Measurements from ENCODE around the gene SLC44A5. TPM values are rescaled to one million over a fixed set of nuclear protein-coding genes. Genes with fewer than 3 reads are reported as not detected.

The SLC44A5 gene
- total RNA-seq, 1 experiment from 2014 or later, result 0.18 TPM

- Histone ChIP-seq H3K9me3 (ENCODE audit: control insufficient read depth, insufficient read depth, low read depth, low read length) (no peaks in the 10 kb centered on the region), H3K4me1 (ENCODE audit: control insufficient read depth, insufficient read depth, low read length) (no peaks in the 10 kb centered on the region), H3K27me3 (ENCODE audit: control insufficient read depth, insufficient read depth, low read length) (no peaks in the 10 kb centered on the region), H3K36me3 (ENCODE audit: control insufficient read depth, insufficient read depth, low read length) (no peaks in the 10 kb centered on the region), H3K27ac (ENCODE audit: low read length) (no peak overlapping the region), H3K4me3 (ENCODE audit: low read depth in 2 of 2, low read length in 2 of 2) (no peak overlapping the region)
- no peak for TF ChIP-seq POLR2AphosphoS5 (IDR thresholded peaks at IDR 0.05; ENCODE audit: low read depth, low read length)
- no peak for TF ChIP-seq SIN3A (IDR thresholded peaks at IDR 0.05; ENCODE audit: borderline replicate concordance, insufficient read depth, low read depth, low read length)
- TF ChIP-seq TCF7L2 (IDR thresholded peaks at IDR 0.05; ENCODE audit: low read depth, low read length), result no peak
- no peak for TF ChIP-seq CTCF (IDR thresholded peaks at IDR 0.05)
- TF ChIP-seq REST (IDR thresholded peaks at IDR 0.05; ENCODE audit: insufficient read depth in 1 of 2, low read depth in 2 of 2, low read length in 1 of 2), result no peak
- ChIA-PET POLR2A (no interaction called here), CTCF (no interaction called here)
- no peak for ATAC-seq
- intact Hi-C loops (cut with micrococcal nuclease; ENCODE audit: unreplicated experiment), result no loop called here
- no peak for DNase-seq (ENCODE audit: low read depth, low spot score)
- in situ Hi-C loops (cut with HindIII; ENCODE audit: low pct_unique_long_range_greater_than_20kb, low sequenced_read_pairs), result no loop called here
- no TSS peak for BruUV-seq (replicated peaks)
Measured at GRCh38 chr1:75548721-75549480, 62.0 kb downstream of the SLC44A5 start.

GRCh38 chr1:75543705-75544104, 67.2 kb downstream of the SLC44A5 start:
- H3K27me3 ChIP-seq (ENCODE audit: control insufficient read depth, insufficient read depth, low read length), result no peaks in the 10 kb centered on the region
- TF ChIP-seq REST (IDR thresholded peaks at IDR 0.05; ENCODE audit: insufficient read depth in 1 of 2, low read depth in 2 of 2, low read length in 1 of 2) (no peak), POLR2AphosphoS5 (IDR thresholded peaks at IDR 0.05; ENCODE audit: low read depth, low read length) (no peak), SIN3A (IDR thresholded peaks at IDR 0.05; ENCODE audit: borderline replicate concordance, insufficient read depth, low read depth, low read length) (no peak), CTCF (IDR thresholded peaks at IDR 0.05) (no peak), TCF7L2 (IDR thresholded peaks at IDR 0.05; ENCODE audit: low read depth, low read length) (no peak)
- no TSS peak for BruUV-seq (replicated peaks)
- intact Hi-C loops (cut with micrococcal nuclease; ENCODE audit: unreplicated experiment), result no loop called here
- H3K4me3 ChIP-seq (ENCODE audit: low read depth in 2 of 2, low read length in 2 of 2), result no peak overlapping the region
- DNase-seq (ENCODE audit: low read depth, low spot score) (no peak), ATAC-seq (no peak)
- H3K4me1 ChIP-seq (ENCODE audit: control insufficient read depth, insufficient read depth, low read length), result no peaks in the 10 kb centered on the region
- H3K27ac ChIP-seq (ENCODE audit: low read length), result no peak overlapping the region
- POLR2A ChIA-PET, result no interaction called here
- H3K9me3 ChIP-seq (ENCODE audit: control insufficient read depth, insufficient read depth, low read depth, low read length), result no peaks in the 10 kb centered on the region
- in situ Hi-C loops (cut with HindIII; ENCODE audit: low pct_unique_long_range_greater_than_20kb, low sequenced_read_pairs), result no loop called here
- CTCF ChIA-PET, result no interaction called here
- no peaks in the 10 kb centered on the region for H3K36me3 ChIP-seq (ENCODE audit: control insufficient read depth, insufficient read depth, low read length)

All from Panc1 (cell line).